Fibroblast of lung (primary cell): ENCODE data around the gene CCDC106. TPM values are rescaled to one million over a fixed set of nuclear protein-coding genes. Genes with fewer than 3 reads are reported as not detected.

Experiments
- DNase-seq, 2 donors: peaks; one replicate each; pipeline versions ENCODE4 v3.0.0 to v3.0.0-alpha.2; 2010; ENCODE audit warnings: low read depth in 2 of 2
- H2AFZ ChIP-seq: 2 replicates; pipeline ENCODE4 v1.5.1; 2012; ENCODE audit warnings: low read length, control low read depth, inconsistent platforms
- H3K27ac ChIP-seq: 2 replicates; pipeline ENCODE4 v1.5.1; 2011; ENCODE audit warnings: low read length, control low read depth; ENCODE audit not compliant: insufficient read depth
- H3K27me3 ChIP-seq: 2 replicates; pipeline ENCODE4 v1.5.1; 2011; ENCODE audit warnings: mild to moderate bottlenecking, low read length; ENCODE audit not compliant: control insufficient read depth, insufficient read depth
- H3K36me3 ChIP-seq: 2 replicates; pipeline ENCODE4 v1.5.1; 2011; ENCODE audit warnings: low read length; ENCODE audit not compliant: control insufficient read depth, insufficient read depth
- H3K4me1 ChIP-seq: 2 replicates; pipeline ENCODE4 v1.5.1; 2011; ENCODE audit warnings: low read length; ENCODE audit not compliant: control insufficient read depth, insufficient read depth; ENCODE audit errors: extremely low read depth
- H3K4me2 ChIP-seq: 2 replicates; pipeline ENCODE4 v1.5.1; 2011; ENCODE audit warnings: low read length, control low read depth; ENCODE audit not compliant: insufficient read depth; ENCODE audit errors: extremely low read depth
- H3K4me3 ChIP-seq, 4 experiments: fragments of 200-600 bp in 1 of 4; sonication (generic) in 1 of 4; replicated peaks in 1 of 4; 2 replicates each; pipeline ENCODE4 v1.5.1; 2011 to 2016; ENCODE audit warnings: low read length in 4 of 4, low read depth in 3 of 4, mild to moderate bottlenecking in 3 of 4, control low read depth in 2 of 4, inconsistent platforms in 1 of 4, mixed read lengths in 1 of 4; ENCODE audit not compliant: insufficient read depth in 1 of 4; ENCODE audit errors: control extremely low read depth in 1 of 4
- H3K79me2 ChIP-seq: 2 replicates; pipeline ENCODE4 v1.5.1; 2012; ENCODE audit warnings: mild to moderate bottlenecking, low read length, inconsistent platforms; ENCODE audit not compliant: control insufficient read depth, insufficient read depth
- H3K9ac ChIP-seq: 2 replicates; pipeline ENCODE4 v1.5.1; 2011; ENCODE audit warnings: mild to moderate bottlenecking, low read length, control low read depth; ENCODE audit not compliant: insufficient read depth
- H3K9me3 ChIP-seq: 2 replicates; pipeline ENCODE4 v1.5.1; 2012; ENCODE audit warnings: low read depth, low read length; ENCODE audit not compliant: control insufficient read depth, insufficient read depth
- H4K20me1 ChIP-seq: 2 replicates; pipeline ENCODE4 v1.5.1; 2011; ENCODE audit warnings: low read length; ENCODE audit not compliant: control insufficient read depth, insufficient read depth; ENCODE audit errors: extremely low read depth
- CTCF ChIP-seq, 2 donors: IDR thresholded peaks in 1 of 2; conservative IDR thresholded peaks in 1 of 2; 1 replicate in 1 of 2; 2 replicates in 1 of 2; pipeline ENCODE4 v1.5.1; 2011 to 2012; ENCODE audit warnings: low read length in 2 of 2, control low read depth in 1 of 2, inconsistent platforms in 1 of 2, low read depth in 1 of 2, mild to moderate bottlenecking in 1 of 2
- EZH2 ChIP-seq: IDR thresholded peaks from 2 replicates; pipeline ENCODE4 v1.5.1; 2012; ENCODE audit warnings: low read length, control low read depth, mild to moderate bottlenecking; ENCODE audit errors: missing control alignments
- polyA plus RNA-seq, 2 donors: library from polyadenylated mRNA; depleted of rRNA in 1 of 2; stranded (reverse) in 1 of 2; unstranded in 1 of 2; fragments of >200 nt; gene quantifications; 2 replicates each; pipeline ENCODE4 v1.2.1, GENCODE V29; 2011 to 2012; ENCODE audit warnings: missing spikeins in 1 of 2
- total RNA-seq: library from RNA; depleted of rRNA; stranded (reverse); fragments of >200 nt; gene quantifications from 2 replicates; pipeline ENCODE4 v1.2.1, GENCODE V29; 2014

Gene CCDC106
- total and polyA plus RNA-seq, 2 donors (not counting 1 experiment from before 2014, with no cell fraction given) = 4.5 to 10.2 TPM

GRCh38 chr19:55702131-55702627 lies 54.2 kb downstream of the CCDC106 start:
- Histone ChIP-seq H3K36me3 (peaks cover 5% of the 10 kb centered on the region), H3K79me2 (no peaks in the 10 kb centered on the region), H3K4me1 (no peaks in the 10 kb centered on the region), H3K9me3 (no peaks in the 10 kb centered on the region), H3K27ac (no peak overlapping the region), H3K27me3 (no peaks in the 10 kb centered on the region), H3K4me2 (no peak overlapping the region), H2AFZ (no peak overlapping the region), H4K20me1 (no peaks in the 10 kb centered on the region), H3K9ac (no peak overlapping the region), H3K4me3 (no peak overlapping the region)
- TF ChIP-seq CTCF (conservative IDR thresholded peaks at IDR 0.05 in 1 of 2, IDR thresholded peaks at IDR 0.05 in 1 of 2; ENCODE audit: low read depth in 1 of 2, low read length in 2 of 2) (no peak), EZH2 (no peak)
- DNase-seq = no peak

Other genes with a start within 250 kb of the CCDC106 start
- gene UBE2S, start 240.4 kb upstream of the CCDC106 start, total RNA-seq = 37.5 and 41.0 TPM in 2 replicates
- gene UBE2S, start 240.4 kb upstream of the CCDC106 start, polyA plus RNA-seq = 25.4 and 74.6 TPM in 2 replicates
- not detected in 2 replicates for gene SHISA7, start 204.9 kb upstream of the CCDC106 start, total RNA-seq
- gene SHISA7, start 204.9 kb upstream of the CCDC106 start, polyA plus RNA-seq = not detected in 2 replicates
- 34.2 and 35.5 TPM in 2 replicates for gene ISOC2, start 186.6 kb upstream of the CCDC106 start, total RNA-seq
- 24.8 and 27.7 TPM in 2 replicates for gene ISOC2, start 186.6 kb upstream of the CCDC106 start, polyA plus RNA-seq
- not detected in 2 replicates for gene C19orf85, start 183.5 kb upstream of the CCDC106 start, total RNA-seq
- gene C19orf85, start 183.5 kb upstream of the CCDC106 start, polyA plus RNA-seq = not detected in 2 replicates
- 0.77 and 1.3 TPM in 2 replicates for gene ZNF628, start 171.6 kb upstream of the CCDC106 start, total RNA-seq
- gene ZNF628, start 171.6 kb upstream of the CCDC106 start, polyA plus RNA-seq = 0.49 and 0.86 TPM in 2 replicates
- 12.1 and 18.2 TPM in 2 replicates for gene NAT14, start 163.0 kb upstream of the CCDC106 start, total RNA-seq
- gene NAT14, start 163.0 kb upstream of the CCDC106 start, polyA plus RNA-seq = 18.3 and 19.3 TPM in 2 replicates
- gene SSC5D, start 159.8 kb upstream of the CCDC106 start, total RNA-seq = 19.3 and 19.7 TPM in 2 replicates
- 2.1 and 3.0 TPM in 2 replicates for gene SSC5D, start 159.8 kb upstream of the CCDC106 start, polyA plus RNA-seq
- not detected in 2 replicates for gene SBK2, start 111.1 kb upstream of the CCDC106 start, total RNA-seq
- gene SBK2, start 111.1 kb upstream of the CCDC106 start, polyA plus RNA-seq = not detected in 2 replicates
- gene SBK3, start 102.7 kb upstream of the CCDC106 start, total RNA-seq = 0.26 and 0.66 TPM in 2 replicates
- gene SBK3, start 102.7 kb upstream of the CCDC106 start, polyA plus RNA-seq = not detected in 2 replicates
- gene ZNF579, start 67.4 kb upstream of the CCDC106 start, total RNA-seq = 3.3 and 5.4 TPM in 2 replicates
- gene ZNF579, start 67.4 kb upstream of the CCDC106 start, polyA plus RNA-seq = 4.2 and 5.0 TPM in 2 replicates
- gene FIZ1, start 48.7 kb upstream of the CCDC106 start, total RNA-seq = 2.3 TPM in 2 replicates
- gene FIZ1, start 48.7 kb upstream of the CCDC106 start, polyA plus RNA-seq = 1.8 and 2.7 TPM in 2 replicates
- gene ZNF524, start 47.9 kb upstream of the CCDC106 start, total RNA-seq = 13.4 and 16.8 TPM in 2 replicates
- 2.4 and 2.6 TPM in 2 replicates for gene ZNF524, start 47.9 kb upstream of the CCDC106 start, polyA plus RNA-seq
- gene ZNF865, start 42.6 kb upstream of the CCDC106 start, total RNA-seq = 0.51 and 1.2 TPM in 2 replicates
- gene ZNF865, start 42.6 kb upstream of the CCDC106 start, polyA plus RNA-seq = 1.2 TPM in 2 replicates
- 4.6 and 5.6 TPM in 2 replicates for gene ZNF784, start 23.6 kb upstream of the CCDC106 start, total RNA-seq
- gene ZNF784, start 23.6 kb upstream of the CCDC106 start, polyA plus RNA-seq = 1.6 and 2.0 TPM in 2 replicates
- 3.3 and 4.1 TPM in 2 replicates for gene ZNF580, start 7.2 kb upstream of the CCDC106 start, total RNA-seq
- gene ZNF580, start 7.2 kb upstream of the CCDC106 start, polyA plus RNA-seq = 7.2 and 10.9 TPM in 2 replicates
- 33.4 and 40.1 TPM in 2 replicates for gene ZNF581, start 4.6 kb upstream of the CCDC106 start, total RNA-seq
- 9.0 and 9.2 TPM in 2 replicates for gene ZNF581, start 4.6 kb upstream of the CCDC106 start, polyA plus RNA-seq
- 66.8 and 84.1 TPM in 2 replicates for gene U2AF2, start 6.8 kb downstream of the CCDC106 start, total RNA-seq
- 53.5 and 93.3 TPM in 2 replicates for gene U2AF2, start 6.8 kb downstream of the CCDC106 start, polyA plus RNA-seq
- 16.2 and 47.1 TPM in 2 replicates for gene EPN1, start 27.0 kb downstream of the CCDC106 start, total RNA-seq
- gene EPN1, start 27.0 kb downstream of the CCDC106 start, polyA plus RNA-seq = 48.6 and 81.8 TPM in 2 replicates
- gene NLRP9, start 90.2 kb downstream of the CCDC106 start, total RNA-seq = not detected in 2 replicates
- not detected in 2 replicates for gene NLRP9, start 90.2 kb downstream of the CCDC106 start, polyA plus RNA-seq
- not detected in 2 replicates for gene RFPL4A, start 110.9 kb downstream of the CCDC106 start, total RNA-seq
- gene RFPL4A, start 110.9 kb downstream of the CCDC106 start, polyA plus RNA-seq = not detected in 2 replicates
- gene RFPL4AL1, start 120.9 kb downstream of the CCDC106 start, total RNA-seq = not detected in 2 replicates
- gene RFPL4AL1, start 120.9 kb downstream of the CCDC106 start, polyA plus RNA-seq = not detected in 2 replicates
- gene NLRP11, start 183.8 kb downstream of the CCDC106 start, total RNA-seq = under 0.01 TPM in 2 replicates
- gene NLRP11, start 183.8 kb downstream of the CCDC106 start, polyA plus RNA-seq = not detected in 2 replicates
- not detected in 2 replicates for gene NLRP4, start 188.3 kb downstream of the CCDC106 start, total RNA-seq
- gene NLRP4, start 188.3 kb downstream of the CCDC106 start, polyA plus RNA-seq = not detected in 2 replicates